Tongue (tissue), 2 donors: ENCODE data around the gene GSG1. TPM values are rescaled to one million over a fixed set of nuclear protein-coding genes. Genes with fewer than 3 reads are reported as not detected.
"Not testable (repeated sequence)": the region's sequence is repeated elsewhere in the genome, so short reads cannot be mapped to it uniquely, and the experiment has no call there.

ENCODE experiments used
- DNase-seq: peaks from one replicate; pipeline ENCODE4 v3.0.0-alpha.2; 2015
- total RNA-seq: library from RNA; depleted of rRNA; stranded (reverse); fragments of >200 nt; gene quantifications from one replicate; pipeline ENCODE4 v1.2.3, GENCODE V29; 2014

GSG1 gene
- total RNA-seq, 1 donor from 2014 or later = 1.4 TPM

- no peak for DNase-seq
These were observed 13.4 kb downstream of the GSG1 start for GRCh38 chr12:13090054-13090453.

GRCh38 chr12:13088496-13088895, 15.0 kb downstream of the GSG1 start:
- DNase-seq = no peak

- no peak for DNase-seq
These were observed 15.7 kb downstream of the GSG1 start for GRCh38 chr12:13087766-13088165.

GRCh38 chr12:13085968-13086686, 17.3 kb downstream of the GSG1 start:
- DNase-seq = no peak

GRCh38 chr12:13084898-13085640, 18.4 kb downstream of the GSG1 start:
- DNase-seq = no peak

GRCh38 chr12:13083638-13084037, 19.8 kb downstream of the GSG1 start:
- not testable (repeated sequence) for DNase-seq

GRCh38 chr12:13082861-13083260, 20.6 kb downstream of the GSG1 start:
- DNase-seq = no peak

GRCh38 chr12:13080266-13080665, 23.2 kb downstream of the GSG1 start:
- DNase-seq = no peak

- no peak for DNase-seq
These were observed 24.0 kb downstream of the GSG1 start for GRCh38 chr12:13079440-13079906.

GRCh38 chr12:13075786-13076570, 27.5 kb downstream of the GSG1 start:
- DNase-seq = no peak

- no peak for DNase-seq
These were observed 28.4 kb downstream of the GSG1 start for GRCh38 chr12:13075118-13075480.

- DNase-seq = no peak
These were observed 28.9 kb downstream of the GSG1 start for GRCh38 chr12:13074396-13075117.

- DNase-seq = no peak
These were observed 30.3 kb downstream of the GSG1 start for GRCh38 chr12:13073173-13073572.

- peak; percentile 61 for DNase-seq
These were observed 31.9 kb downstream of the GSG1 start for GRCh38 chr12:13071305-13072280.

GRCh38 chr12:13069380-13069779, 34.1 kb downstream of the GSG1 start:
- no peak for DNase-seq

GRCh38 chr12:13067322-13067721, 36.1 kb downstream of the GSG1 start:
- DNase-seq = no peak

- no peak for DNase-seq
These were observed 37.0 kb downstream of the GSG1 start for GRCh38 chr12:13066459-13066858.

- peak; percentile 13 for DNase-seq
These were observed 37.5 kb downstream of the GSG1 start for GRCh38 chr12:13066014-13066413.

GRCh38 chr12:13062669-13063068, 40.8 kb downstream of the GSG1 start:
- no peak for DNase-seq

- no peak for DNase-seq
These were observed 42.1 kb downstream of the GSG1 start for GRCh38 chr12:13061377-13061776.

GRCh38 chr12:13060581-13060980, 42.9 kb downstream of the GSG1 start:
- no peak for DNase-seq
